Neuronal stem cell (in vitro differentiated cells): Measurements from ENCODE around the gene LRP2BP.
"Not testable (repeated sequence)": the region's sequence is repeated elsewhere in the genome, so short reads cannot be mapped to it uniquely, and the experiment has no call there.

Source experiments
- DNase-seq: peaks from one replicate; pipeline ENCODE4 v3.0.0-alpha.2; 2013; ENCODE audit warnings: low spot score
- H2AFZ ChIP-seq: one replicate; pipeline ENCODE4 v1.6.1; 2013; ENCODE audit warnings: mild to moderate bottlenecking, low read length, inconsistent platforms
- H2AK5ac ChIP-seq: 2 replicates; pipeline ENCODE4 v1.6.1; 2013; ENCODE audit warnings: low read depth, mild to moderate bottlenecking, inconsistent platforms, low read length, moderate library complexity, mixed read lengths
- H2BK120ac ChIP-seq: 2 replicates; pipeline ENCODE4 v1.6.1; 2013; ENCODE audit warnings: low read depth, mild to moderate bottlenecking, inconsistent platforms, low read length, moderate library complexity, mixed read lengths
- H2BK12ac ChIP-seq: one replicate; pipeline ENCODE4 v1.6.1; 2013; ENCODE audit warnings: low read length, inconsistent platforms
- H2BK15ac ChIP-seq: 2 replicates; pipeline ENCODE4 v1.6.1; 2013; ENCODE audit warnings: mild to moderate bottlenecking, low read length, inconsistent platforms, mixed read lengths
- H2BK5ac ChIP-seq: one replicate; pipeline ENCODE4 v1.6.1; 2013; ENCODE audit warnings: inconsistent platforms, mild to moderate bottlenecking, low read length, moderate library complexity
- H3K14ac ChIP-seq: one replicate; pipeline ENCODE4 v1.6.1; 2013; ENCODE audit warnings: low read length, inconsistent platforms
- H3K18ac ChIP-seq: 2 replicates; pipeline ENCODE4 v1.6.1; 2013; ENCODE audit warnings: low read length, inconsistent platforms
- H3K23ac ChIP-seq: 2 replicates; pipeline ENCODE4 v1.6.1; 2013; ENCODE audit warnings: low read depth, mild to moderate bottlenecking, mixed read lengths, low read length, inconsistent platforms; ENCODE audit not compliant: poor library complexity
- H3K27ac ChIP-seq: replicated peaks from 3 replicates; pipeline ENCODE4 v1.5.1; 2013; ENCODE audit warnings: low read length, inconsistent platforms
- H3K27me3 ChIP-seq, 3 experiments: 2 replicates each; pipeline ENCODE4 v1.6.1; 2013; ENCODE audit warnings: low read length in 3 of 3, mild to moderate bottlenecking in 2 of 3, inconsistent platforms in 1 of 3, low read depth in 1 of 3, mixed read lengths in 1 of 3, moderate library complexity in 1 of 3; ENCODE audit not compliant: control insufficient read depth in 3 of 3, insufficient read depth in 3 of 3
- H3K36me3 ChIP-seq, 2 donors: replicated peaks in 1 of 2; 2 replicates each; pipeline ENCODE4 v1.6.1; 2013; ENCODE audit warnings: low read length in 2 of 2; ENCODE audit not compliant: control insufficient read depth in 2 of 2, insufficient read depth in 2 of 2
- H3K4ac ChIP-seq: 2 replicates; pipeline ENCODE4 v1.6.1; 2013; ENCODE audit warnings: inconsistent platforms, mild to moderate bottlenecking, low read length, moderate library complexity
- H3K4me1 ChIP-seq, 2 donors: 1 replicate in 1 of 2; 2 replicates in 1 of 2; pipeline ENCODE4 v1.6.1; 2013; ENCODE audit warnings: low read length in 2 of 2, low read depth in 1 of 2; ENCODE audit not compliant: control insufficient read depth in 2 of 2, insufficient read depth in 1 of 2
- H3K4me2 ChIP-seq: one replicate; pipeline ENCODE4 v1.6.1; 2013; ENCODE audit warnings: mild to moderate bottlenecking, low read length, inconsistent platforms; ENCODE audit not compliant: insufficient read depth, poor library complexity, severe bottlenecking
- H3K4me3 ChIP-seq, 2 donors: 2 replicates each; pipeline ENCODE4 v1.5.1; 2013; ENCODE audit warnings: low read length in 2 of 2, mild to moderate bottlenecking in 2 of 2, inconsistent platforms in 1 of 2, moderate library complexity in 1 of 2
- H3K79me1 ChIP-seq: one replicate; pipeline ENCODE4 v1.6.1; 2013; ENCODE audit warnings: low read depth, mild to moderate bottlenecking, inconsistent platforms, low read length, moderate library complexity
- H3K9ac ChIP-seq: one replicate; pipeline ENCODE4 v1.6.1; 2013; ENCODE audit warnings: mild to moderate bottlenecking, low read depth, low read length, inconsistent platforms; ENCODE audit not compliant: poor library complexity
- H3K9me3 ChIP-seq, 2 donors: replicated peaks in 1 of 2; 2 replicates each; pipeline versions ENCODE3 to v1.6.1; 2013; ENCODE audit warnings: low read length in 2 of 2, mild to moderate bottlenecking in 2 of 2, inconsistent platforms in 1 of 2, low read depth in 1 of 2, mixed read lengths in 1 of 2, moderate library complexity in 1 of 2; ENCODE audit not compliant: control insufficient read depth in 2 of 2, insufficient read depth in 1 of 2
- H4K8ac ChIP-seq: one replicate; pipeline ENCODE4 v1.6.1; 2013; ENCODE audit warnings: low read depth, mild to moderate bottlenecking, inconsistent platforms, low read length, moderate library complexity
- H4K91ac ChIP-seq: one replicate; pipeline ENCODE4 v1.6.1; 2013; ENCODE audit warnings: low read length, low read depth, mild to moderate bottlenecking, inconsistent platforms; ENCODE audit not compliant: poor library complexity
- WGBS, 2 donors: extraction: QIAGEN DNeasy Blood & Tissue Kit; methylation state at CpG; one replicate each; pipeline ENCODE4 v1.1.7; 2013; ENCODE audit warnings: missing lambda C conversion rate in 2 of 2, mixed read lengths in 1 of 2; ENCODE audit not compliant: insufficient read length in 2 of 2, insufficient replicate concordance in 1 of 2; ENCODE audit errors: extremely low coverage in 2 of 2; 5-methylcytosine and 5-hydroxymethylcytosine counted together

The LRP2BP gene

GRCh38 chr4:185335579-185335978 lies 60.1 kb downstream of the LRP2BP start:
- Histone ChIP-seq H3K4ac (no peak overlapping the region), H3K4me3 (no peak overlapping the region), H3K9ac (no peak overlapping the region), H3K27me3 (no peaks in the 10 kb centered on the region), H3K18ac (no peak overlapping the region), H4K8ac (no peak overlapping the region), H2BK12ac (no peak overlapping the region), H3K9me3 (peaks cover 0 to 9% of the 10 kb centered on the region in 2 donors), H2AK5ac (no peak overlapping the region), H3K27ac (no peak overlapping the region), H3K14ac (no peak overlapping the region), H2BK15ac (no peak overlapping the region), H2BK120ac (no peak overlapping the region), H3K79me1 (no peaks in the 10 kb centered on the region), H4K91ac (no peak overlapping the region), H2BK5ac (no peak overlapping the region), H2AFZ (no peak overlapping the region), H3K36me3 (peaks cover 2 to 6% of the 10 kb centered on the region in 2 donors), H3K23ac (no peak overlapping the region), H3K4me1 (peaks cover 1 to 10% of the 10 kb centered on the region in 2 donors), H3K4me2 (no peak overlapping the region)
- DNase-seq: no peak
- WGBS, 2 donors: no CpG with 5 or more reads among the region's 1 CpG

GRCh38 chr4:185334326-185334725 lies 61.4 kb downstream of the LRP2BP start:
- Histone ChIP-seq H3K4me3 (no peak overlapping the region), H3K27ac (no peak overlapping the region), H2BK120ac (no peak overlapping the region), H2AFZ (no peak overlapping the region), H3K18ac (no peak overlapping the region), H3K4me2 (no peak overlapping the region), H2AK5ac (no peak overlapping the region), H3K79me1 (no peaks in the 10 kb centered on the region), H4K91ac (no peak overlapping the region), H3K36me3 (peaks cover 2 to 6% of the 10 kb centered on the region in 2 donors), H3K27me3 (no peaks in the 10 kb centered on the region), H4K8ac (no peak overlapping the region), H3K9ac (no peak overlapping the region), H3K4ac (no peak overlapping the region), H2BK15ac (no peak overlapping the region), H2BK5ac (no peak overlapping the region), H3K14ac (no peak overlapping the region), H3K23ac (no peak overlapping the region), H3K9me3 (peaks cover 5 to 21% of the 10 kb centered on the region in 2 donors), H2BK12ac (no peak overlapping the region), H3K4me1 (peaks cover 1 to 10% of the 10 kb centered on the region in 2 donors)
- no CpG with 5 or more reads among the region's 4 CpGs for WGBS, 2 donors
- no peak for DNase-seq

DNA sequence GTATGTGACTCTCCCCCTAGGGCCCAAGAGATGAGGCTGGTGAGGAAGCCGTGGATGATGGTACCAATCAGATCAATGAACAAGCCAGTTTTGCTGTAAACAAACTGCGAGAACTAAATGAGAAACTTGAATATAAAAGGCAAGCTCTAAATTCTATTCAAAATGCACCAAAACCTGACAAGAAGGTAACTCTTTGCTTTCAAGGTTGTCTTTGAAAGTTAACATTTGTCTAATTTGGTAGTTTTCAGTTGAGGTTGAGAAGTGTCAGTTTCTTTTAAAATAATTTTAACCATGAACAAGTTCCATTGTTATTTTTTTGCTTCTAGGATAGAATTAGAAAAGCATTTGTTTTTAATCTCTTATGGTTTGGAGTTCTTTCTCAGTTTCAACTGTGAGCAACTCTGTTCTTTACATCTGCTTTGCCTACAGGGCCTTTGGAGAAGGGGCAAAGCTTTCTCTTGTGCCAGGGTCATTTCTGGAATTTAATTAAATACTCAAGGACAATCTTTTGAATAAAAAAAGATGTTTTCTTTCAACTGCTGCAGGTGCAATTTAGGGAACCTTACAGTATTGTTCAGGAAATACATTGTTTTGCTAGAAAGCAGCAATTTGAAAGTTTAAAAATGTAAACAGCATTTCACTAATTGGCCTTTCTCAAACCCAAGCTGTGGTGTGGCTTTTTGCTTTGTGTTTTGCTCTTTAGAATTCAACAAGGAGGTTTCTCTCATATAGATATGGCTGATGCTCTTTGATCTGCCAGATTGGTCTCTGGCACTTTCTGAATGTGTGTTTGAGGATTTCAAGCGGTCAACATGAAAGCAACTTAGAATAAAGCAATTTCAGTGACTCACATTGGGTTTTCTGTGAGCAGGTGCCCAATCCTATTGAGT lies 62.9 kb downstream of the LRP2BP start:
- Histone ChIP-seq H3K9me3 (peaks cover 8 to 22% of the 10 kb centered on the region in 2 donors), H2BK5ac (no peak overlapping the region), H3K4me2 (no peak overlapping the region), H2AK5ac (no peak overlapping the region), H2BK15ac (no peak overlapping the region), H3K4me3 (no peak overlapping the region), H4K91ac (no peak overlapping the region), H3K79me1 (no peaks in the 10 kb centered on the region), H3K4ac (no peak overlapping the region), H3K9ac (no peak overlapping the region), H2BK12ac (no peak overlapping the region), H3K14ac (no peak overlapping the region), H3K23ac (no peak overlapping the region), H3K4me1 (peaks cover 1 to 10% of the 10 kb centered on the region in 2 donors), H3K36me3 (peaks cover 0 to 10% of the 10 kb centered on the region in 2 donors), H3K18ac (no peak overlapping the region), H2AFZ (no peak overlapping the region), H3K27me3 (no peaks in the 10 kb centered on the region), H4K8ac (no peak overlapping the region), H3K27ac (no peak overlapping the region), H2BK120ac (no peak overlapping the region)
- no peak for DNase-seq
- WGBS, 2 donors: no CpG with 5 or more reads among the region's 3 CpGs

- not testable (repeated sequence) for H3K79me1 ChIP-seq, H3K27me3 ChIP-seq, H2BK5ac ChIP-seq, H3K4me2 ChIP-seq, H4K91ac ChIP-seq, H2BK120ac ChIP-seq, H3K9ac ChIP-seq, H3K4ac ChIP-seq, DNase-seq, H2AK5ac ChIP-seq, H2AFZ ChIP-seq, H2BK15ac ChIP-seq, H3K23ac ChIP-seq, H3K27ac ChIP-seq, H3K14ac ChIP-seq, H4K8ac ChIP-seq, H3K18ac ChIP-seq, H3K4me3 ChIP-seq, H2BK12ac ChIP-seq, H3K4me1 ChIP-seq
- peaks cover 8 to 23% of the 10 kb centered on the region in 2 donors for H3K9me3 ChIP-seq
- H3K36me3 ChIP-seq: peaks cover 0 to 10% of the 10 kb centered on the region in 2 donors
- no CpG with 5 or more reads among the region's 2 CpGs for WGBS, 2 donors
These were observed 65.7 kb downstream of the LRP2BP start for GRCh38 chr4:185329879-185330510.
